SK-N-SH (cell line): ENCODE data around the gene CEP170B. TPM values are rescaled to one million over a fixed set of nuclear protein-coding genes. Genes with fewer than 3 reads are reported as not detected.

Experiments
- CTCF ChIA-PET: fragments of 300-600, 350-600 bp; formaldehyde crosslinking; extraction: SDS; loops from one replicate; lab custom pipeline; 2021; lab: Yijun Ruan, JAX
- POLR2A ChIA-PET: fragments of 350-600 bp; sonication (Branson Sonifier 250); formaldehyde crosslinking; extraction: SDS; loops from one replicate; lab custom pipeline; 2020; ENCODE audit warnings: antibody characterized with exemption, inconsistent platforms; lab: Yijun Ruan, JAX
- DNase-seq: peaks from one replicate; pipeline ENCODE4 v3.0.0; 2012
- H2AFZ ChIP-seq: fragments of 200-600 bp; sonication (generic); 2 replicates; pipeline ENCODE4 v1.8.1; 2016; ENCODE audit warnings: antibody characterized with exemption, mild to moderate bottlenecking, low read depth
- H3F3A ChIP-seq: fragments of 200-600 bp; sonication (generic); replicated peaks from 2 replicates; pipeline ENCODE3; 2016; ENCODE audit warnings: antibody characterized with exemption, mild to moderate bottlenecking; ENCODE audit not compliant: insufficient read depth
- H3K27ac ChIP-seq, 2 experiments: fragments of 200-500 bp in 1 of 2; fragments of 200-600 bp in 1 of 2; sonication (Bioruptor generic) in 1 of 2; sonication (generic), shearing (Covaris generic) in 1 of 2; 2 replicates each; pipeline versions ENCODE4 v1.5.1 to v1.6.1; 2014 to 2016; ENCODE audit warnings: low read depth in 2 of 2, inconsistent platforms in 1 of 2, low read length in 1 of 2, mild to moderate bottlenecking in 1 of 2, mixed read lengths in 1 of 2
- H3K27me3 ChIP-seq: fragments of 200-600 bp; sonication (generic), shearing (Covaris generic); 2 replicates; pipeline ENCODE4 v1.6.1; 2016; ENCODE audit warnings: mixed run types; ENCODE audit not compliant: insufficient read depth
- H3K36me3 ChIP-seq, 2 experiments: fragments of 200-500 bp in 1 of 2; fragments of 200-600 bp in 1 of 2; sonication (Bioruptor generic) in 1 of 2; sonication (generic) in 1 of 2; replicated peaks in 1 of 2; 2 replicates each; pipeline versions ENCODE3 to v1.5.1; 2014 to 2016; ENCODE audit warnings: low read length in 1 of 2, mild to moderate bottlenecking in 1 of 2; ENCODE audit not compliant: insufficient read depth in 2 of 2, control insufficient read depth in 1 of 2
- H3K4me1 ChIP-seq, 2 experiments: fragments of 200-500 bp in 1 of 2; fragments of 200-600 bp in 1 of 2; sonication (Bioruptor generic) in 1 of 2; sonication (generic), shearing (Covaris generic) in 1 of 2; 2 replicates each; pipeline versions ENCODE4 v1.5.1 to v1.6.1; 2014 to 2016; ENCODE audit warnings: low read depth in 1 of 2, low read length in 1 of 2, mixed run types in 1 of 2; ENCODE audit not compliant: insufficient read depth in 2 of 2, control insufficient read depth in 1 of 2
- H3K4me2 ChIP-seq: fragments of 200-600 bp; sonication (generic), shearing (Covaris generic); 2 replicates; pipeline ENCODE4 v1.6.1; 2017; ENCODE audit warnings: mixed run types
- H3K4me3 ChIP-seq, 2 experiments: fragments of 200-500 bp in 1 of 2; fragments of 200-600 bp in 1 of 2; sonication (Bioruptor generic) in 1 of 2; sonication (generic), shearing (Covaris generic) in 1 of 2; 2 replicates each; pipeline versions ENCODE4 v1.5.1 to v1.8.1; 2014 to 2016; ENCODE audit warnings: low read depth in 2 of 2, inconsistent platforms in 1 of 2, low read length in 1 of 2, mild to moderate bottlenecking in 1 of 2, mixed read lengths in 1 of 2, moderate library complexity in 1 of 2
- H3K79me2 ChIP-seq: fragments of 200-600 bp; sonication (generic); 2 replicates; pipeline ENCODE4 v1.8.1; 2017; ENCODE audit warnings: mild to moderate bottlenecking; ENCODE audit not compliant: insufficient read depth
- H3K9ac ChIP-seq: fragments of 200-600 bp; sonication (generic); 2 replicates; pipeline ENCODE4 v1.6.1; 2017; ENCODE audit warnings: mixed run types
- H3K9me2 ChIP-seq: fragments of 200-600 bp; sonication (generic); 2 replicates; pipeline ENCODE4 v1.6.1; 2017; ENCODE audit warnings: mixed run types
- H3K9me3 ChIP-seq: fragments of 200-600 bp; sonication (generic); 2 replicates; pipeline ENCODE4 v1.6.1; 2017; ENCODE audit warnings: mixed run types, mild to moderate bottlenecking, moderate library complexity
- H4K20me1 ChIP-seq: fragments of 200-600 bp; sonication (generic); 2 replicates; pipeline ENCODE4 v1.6.1; 2017; ENCODE audit warnings: mild to moderate bottlenecking, mixed run types; ENCODE audit not compliant: insufficient read depth
- FOSL2 ChIP-seq: IDR thresholded peaks from 2 replicates; pipeline ENCODE4 v1.4.0; 2012; ENCODE audit warnings: low read depth, mild to moderate bottlenecking, moderate library complexity, borderline replicate concordance
- FOXM1 ChIP-seq: IDR thresholded peaks from 2 replicates; pipeline ENCODE4 v1.4.0; 2012; ENCODE audit warnings: low read depth, mild to moderate bottlenecking
- JUND ChIP-seq: IDR thresholded peaks from 2 replicates; pipeline ENCODE4 v1.4.0; 2012
- MXI1 ChIP-seq: IDR thresholded peaks from 2 replicates; pipeline ENCODE4 v1.6.1; 2012; ENCODE audit warnings: mild to moderate bottlenecking, low read depth, low read length, improper control_type of control experiment
- POLR2AphosphoS5 ChIP-seq: IDR thresholded peaks from 2 replicates; pipeline ENCODE4 v1.6.1; 2012; ENCODE audit warnings: low read depth, low read length
- RAD21 ChIP-seq: IDR thresholded peaks from 2 replicates; pipeline ENCODE4 v1.6.1; 2012; ENCODE audit warnings: mild to moderate bottlenecking, low read length
- RFX5 ChIP-seq: IDR thresholded peaks from 2 replicates; pipeline ENCODE4 v1.6.1; 2012; ENCODE audit warnings: mild to moderate bottlenecking, improper control_type of control experiment, low read length
- TEAD4 ChIP-seq: IDR thresholded peaks from 2 replicates; pipeline ENCODE4 v1.4.0; 2012; ENCODE audit warnings: mild to moderate bottlenecking, borderline replicate concordance; ENCODE audit not compliant: insufficient read depth
- YY1 ChIP-seq: IDR thresholded peaks from 2 replicates; pipeline ENCODE4 v1.4.0; 2012; ENCODE audit warnings: low read depth, mild to moderate bottlenecking
- WGBS: methylation state at CpG from one replicate; pipeline ENCODE4 v1.1.6; 2017; ENCODE audit warnings: low lambda C conversion rate; 5-methylcytosine and 5-hydroxymethylcytosine counted together
- polyA plus RNA-seq, 3 experiments: library from polyadenylated mRNA; depleted of rRNA; stranded (reverse); fragments of >200 nt; gene quantifications; 2 replicates each; pipeline ENCODE4 v1.2.3, GENCODE V29; 2012
- TF ChIP-seq, protein P1 (sequence below): IDR thresholded peaks from 2 replicates; pipeline ENCODE4; 2012
- TF ChIP-seq, protein P2 (sequence below): IDR thresholded peaks from 2 replicates; pipeline ENCODE4 v1.6.1; 2012; ENCODE audit warnings: mild to moderate bottlenecking, low read depth, low read length, moderate library complexity
- TF ChIP-seq, protein P3 (sequence below): IDR thresholded peaks from 2 replicates; pipeline ENCODE4 v1.4.0; 2012; ENCODE audit warnings: low read depth, borderline replicate concordance
- TF ChIP-seq, protein P4 (sequence below): fragments of 150-350 bp; IDR thresholded peaks from 2 replicates; pipeline ENCODE4 v1.6.1; 2016; ENCODE audit warnings: mild to moderate bottlenecking, low read depth, low read length

CEP170B gene
- polyA plus RNA-seq, 1 of the 3 experiments (the other 2 are of a cell fraction) = 11.0 TPM

DNA sequence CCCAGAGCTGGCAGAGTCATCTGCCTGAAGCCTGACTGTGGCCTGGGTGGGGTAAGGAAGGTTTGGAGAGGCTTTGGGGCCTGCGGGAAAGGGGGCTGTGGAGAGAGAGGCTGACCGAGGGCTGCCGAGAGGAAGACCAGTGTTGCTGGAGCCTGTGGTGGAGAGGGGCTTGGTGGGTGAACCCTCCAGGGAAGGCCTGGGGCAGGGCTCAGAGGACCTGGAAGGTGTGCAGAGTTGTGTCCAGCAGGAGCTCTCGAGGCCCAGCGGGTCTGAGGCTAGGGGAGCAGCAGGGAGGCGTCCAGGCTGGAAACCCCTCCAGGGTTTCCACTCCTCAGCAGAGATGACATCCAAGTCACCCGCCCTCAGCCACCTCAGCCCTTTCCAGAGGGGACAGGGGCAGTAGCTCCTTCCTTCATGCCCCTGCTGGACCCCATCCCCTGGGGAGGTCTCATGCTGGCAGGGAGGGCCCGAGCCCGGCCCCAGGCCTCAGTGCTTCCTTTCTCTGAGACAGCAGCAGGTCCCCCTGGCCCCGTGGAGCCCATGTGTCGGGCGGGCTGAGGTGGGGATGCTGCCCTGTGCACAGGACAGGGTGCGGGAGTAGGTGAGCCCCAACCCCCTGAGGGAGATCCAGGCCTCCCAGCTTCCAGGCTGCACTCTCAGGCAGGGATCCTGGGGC, 8.4 kb downstream of the CEP170B start (continued):
- TF ChIP-seq, protein P1, sequence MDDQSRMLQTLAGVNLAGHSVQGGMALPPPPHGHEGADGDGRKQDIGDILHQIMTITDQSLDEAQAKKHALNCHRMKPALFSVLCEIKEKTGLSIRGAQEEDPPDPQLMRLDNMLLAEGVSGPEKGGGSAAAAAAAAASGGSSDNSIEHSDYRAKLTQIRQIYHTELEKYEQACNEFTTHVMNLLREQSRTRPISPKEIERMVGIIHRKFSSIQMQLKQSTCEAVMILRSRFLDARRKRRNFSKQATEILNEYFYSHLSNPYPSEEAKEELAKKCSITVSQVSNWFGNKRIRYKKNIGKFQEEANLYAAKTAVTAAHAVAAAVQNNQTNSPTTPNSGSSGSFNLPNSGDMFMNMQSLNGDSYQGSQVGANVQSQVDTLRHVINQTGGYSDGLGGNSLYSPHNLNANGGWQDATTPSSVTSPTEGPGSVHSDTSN = no peak

DNA sequence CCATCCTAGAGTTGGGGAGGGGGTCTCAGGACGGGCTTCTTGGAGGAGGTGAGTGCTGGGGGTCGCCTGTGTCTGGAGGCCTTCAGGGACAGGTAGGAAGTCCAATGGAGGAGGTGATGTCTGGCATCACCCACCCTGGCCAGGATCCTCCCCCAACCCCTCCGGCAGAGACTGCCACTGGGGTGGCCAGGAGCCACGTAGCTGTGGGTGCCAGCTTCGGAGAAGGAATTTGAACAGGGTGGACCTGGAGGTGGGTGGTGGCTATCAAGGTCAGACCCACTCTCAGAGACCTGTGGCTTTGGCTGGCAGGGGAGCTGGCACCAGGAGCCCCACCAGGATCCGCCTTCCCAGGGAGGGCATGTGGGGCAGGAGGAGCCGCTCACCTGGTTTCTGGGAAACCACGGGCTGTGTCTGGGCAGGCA, 9.1 kb downstream of the CEP170B start:
- CTCF ChIA-PET = interaction anchor here (1.3 kb wide), 1 partner anchor 172 kb away, joined by 5 read pairs; no protein-coding TSS in a partner anchor
- no peak overlapping the region for H3K4me3 ChIP-seq

More for the DNA sequence above, 9.1 kb downstream of the CEP170B start:
- Histone ChIP-seq H3K4me2 (no peak overlapping the region), H3K27me3 (no peaks in the 10 kb centered on the region), H3K4me1 (peaks cover 0 to 3% of the 10 kb centered on the region in 2 experiments; a peak in 1 of 4 replicates), H4K20me1 (peaks cover 73% of the 10 kb centered on the region), H3K9ac (no peak overlapping the region), H3K9me2 (no peaks in the 10 kb centered on the region), H2AFZ (no peak overlapping the region), H3F3A (no peaks in the 10 kb centered on the region), H3K9me3 (no peaks in the 10 kb centered on the region), H3K27ac (no peak overlapping the region), H3K36me3 (peaks cover 0 to 9% of the 10 kb centered on the region in 2 experiments), H3K79me2 (peaks cover 40% of the 10 kb centered on the region)
- POLR2A ChIA-PET = no interaction called here
- whole genome bisulfite sequencing = 48% methylated on average over 3 of the region's 8 CpGs
- no peak for DNase-seq
- TF ChIP-seq JUND (no peak), YY1 (no peak), TEAD4 (no peak), FOXM1 (no peak), MXI1 (no peak), POLR2AphosphoS5 (no peak), RAD21 (no peak), FOSL2 (no peak), RFX5 (no peak)
- TF ChIP-seq, protein P2, sequence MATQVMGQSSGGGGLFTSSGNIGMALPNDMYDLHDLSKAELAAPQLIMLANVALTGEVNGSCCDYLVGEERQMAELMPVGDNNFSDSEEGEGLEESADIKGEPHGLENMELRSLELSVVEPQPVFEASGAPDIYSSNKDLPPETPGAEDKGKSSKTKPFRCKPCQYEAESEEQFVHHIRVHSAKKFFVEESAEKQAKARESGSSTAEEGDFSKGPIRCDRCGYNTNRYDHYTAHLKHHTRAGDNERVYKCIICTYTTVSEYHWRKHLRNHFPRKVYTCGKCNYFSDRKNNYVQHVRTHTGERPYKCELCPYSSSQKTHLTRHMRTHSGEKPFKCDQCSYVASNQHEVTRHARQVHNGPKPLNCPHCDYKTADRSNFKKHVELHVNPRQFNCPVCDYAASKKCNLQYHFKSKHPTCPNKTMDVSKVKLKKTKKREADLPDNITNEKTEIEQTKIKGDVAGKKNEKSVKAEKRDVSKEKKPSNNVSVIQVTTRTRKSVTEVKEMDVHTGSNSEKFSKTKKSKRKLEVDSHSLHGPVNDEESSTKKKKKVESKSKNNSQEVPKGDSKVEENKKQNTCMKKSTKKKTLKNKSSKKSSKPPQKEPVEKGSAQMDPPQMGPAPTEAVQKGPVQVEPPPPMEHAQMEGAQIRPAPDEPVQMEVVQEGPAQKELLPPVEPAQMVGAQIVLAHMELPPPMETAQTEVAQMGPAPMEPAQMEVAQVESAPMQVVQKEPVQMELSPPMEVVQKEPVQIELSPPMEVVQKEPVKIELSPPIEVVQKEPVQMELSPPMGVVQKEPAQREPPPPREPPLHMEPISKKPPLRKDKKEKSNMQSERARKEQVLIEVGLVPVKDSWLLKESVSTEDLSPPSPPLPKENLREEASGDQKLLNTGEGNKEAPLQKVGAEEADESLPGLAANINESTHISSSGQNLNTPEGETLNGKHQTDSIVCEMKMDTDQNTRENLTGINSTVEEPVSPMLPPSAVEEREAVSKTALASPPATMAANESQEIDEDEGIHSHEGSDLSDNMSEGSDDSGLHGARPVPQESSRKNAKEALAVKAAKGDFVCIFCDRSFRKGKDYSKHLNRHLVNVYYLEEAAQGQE = no peak
- TF ChIP-seq, protein P3, sequence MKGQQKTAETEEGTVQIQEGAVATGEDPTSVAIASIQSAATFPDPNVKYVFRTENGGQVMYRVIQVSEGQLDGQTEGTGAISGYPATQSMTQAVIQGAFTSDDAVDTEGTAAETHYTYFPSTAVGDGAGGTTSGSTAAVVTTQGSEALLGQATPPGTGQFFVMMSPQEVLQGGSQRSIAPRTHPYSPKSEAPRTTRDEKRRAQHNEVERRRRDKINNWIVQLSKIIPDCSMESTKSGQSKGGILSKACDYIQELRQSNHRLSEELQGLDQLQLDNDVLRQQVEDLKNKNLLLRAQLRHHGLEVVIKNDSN = no peak
- TF ChIP-seq, protein P4, sequence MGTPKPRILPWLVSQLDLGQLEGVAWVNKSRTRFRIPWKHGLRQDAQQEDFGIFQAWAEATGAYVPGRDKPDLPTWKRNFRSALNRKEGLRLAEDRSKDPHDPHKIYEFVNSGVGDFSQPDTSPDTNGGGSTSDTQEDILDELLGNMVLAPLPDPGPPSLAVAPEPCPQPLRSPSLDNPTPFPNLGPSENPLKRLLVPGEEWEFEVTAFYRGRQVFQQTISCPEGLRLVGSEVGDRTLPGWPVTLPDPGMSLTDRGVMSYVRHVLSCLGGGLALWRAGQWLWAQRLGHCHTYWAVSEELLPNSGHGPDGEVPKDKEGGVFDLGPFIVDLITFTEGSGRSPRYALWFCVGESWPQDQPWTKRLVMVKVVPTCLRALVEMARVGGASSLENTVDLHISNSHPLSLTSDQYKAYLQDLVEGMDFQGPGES = no peak
- TF ChIP-seq, all 33 proteins: peak for 0
